Body of pancreas (tissue), 4 donors: ENCODE results near the gene KLK6.

Experiments
- POLR2A ChIP-seq, 3 donors: fragments of 450-650 bp; IDR thresholded peaks; one replicate each; pipeline ENCODE4 v1.6.1; 2016; ENCODE audit warnings: antibody characterized with exemption in 3 of 3, mild to moderate bottlenecking in 2 of 3
- TF ChIP-seq, protein P1 (sequence below), 7 experiments: fragments of 450-650 bp in 4 of 7; fragments of 200-600 bp in 3 of 7; sonication (generic) in 3 of 7; IDR thresholded peaks; one replicate each; pipeline ENCODE4 v1.5.1; 2016 to 2019; ENCODE audit warnings: antibody characterized with exemption in 7 of 7

GRCh38 chr19:50982186-50982585 is 12.8 kb upstream of the KLK6 start:
- TF ChIP-seq, protein P1, sequence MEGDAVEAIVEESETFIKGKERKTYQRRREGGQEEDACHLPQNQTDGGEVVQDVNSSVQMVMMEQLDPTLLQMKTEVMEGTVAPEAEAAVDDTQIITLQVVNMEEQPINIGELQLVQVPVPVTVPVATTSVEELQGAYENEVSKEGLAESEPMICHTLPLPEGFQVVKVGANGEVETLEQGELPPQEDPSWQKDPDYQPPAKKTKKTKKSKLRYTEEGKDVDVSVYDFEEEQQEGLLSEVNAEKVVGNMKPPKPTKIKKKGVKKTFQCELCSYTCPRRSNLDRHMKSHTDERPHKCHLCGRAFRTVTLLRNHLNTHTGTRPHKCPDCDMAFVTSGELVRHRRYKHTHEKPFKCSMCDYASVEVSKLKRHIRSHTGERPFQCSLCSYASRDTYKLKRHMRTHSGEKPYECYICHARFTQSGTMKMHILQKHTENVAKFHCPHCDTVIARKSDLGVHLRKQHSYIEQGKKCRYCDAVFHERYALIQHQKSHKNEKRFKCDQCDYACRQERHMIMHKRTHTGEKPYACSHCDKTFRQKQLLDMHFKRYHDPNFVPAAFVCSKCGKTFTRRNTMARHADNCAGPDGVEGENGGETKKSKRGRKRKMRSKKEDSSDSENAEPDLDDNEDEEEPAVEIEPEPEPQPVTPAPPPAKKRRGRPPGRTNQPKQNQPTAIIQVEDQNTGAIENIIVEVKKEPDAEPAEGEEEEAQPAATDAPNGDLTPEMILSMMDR (IDR thresholded peaks at IDR 0.05) = no peak
- TF ChIP-seq POLR2A (IDR thresholded peaks at IDR 0.05) = no peak
